Thoracic aorta (tissue), 2 donors: ENCODE measurements around the gene CCDC88C. TPM values are rescaled to one million over a fixed set of nuclear protein-coding genes. Genes with fewer than 3 reads are reported as not detected.

Experiments used
- ATAC-seq: fragments of 150-250 bp; one replicate; pipeline ENCODE4 v1.8.0; 2017; ENCODE audit warnings: low read depth; ENCODE audit not compliant: insufficient number of reproducible peaks, low FRiP score
- DNase-seq: peaks from one replicate; pipeline ENCODE4 v3.0.0-alpha.2; 2020; ENCODE audit warnings: low spot score
- H3K27ac ChIP-seq, 2 donors: fragments of 200-600 bp; sonication (generic); 1 replicate in 1 of 2; 2 replicates in 1 of 2; pipeline ENCODE4 v1.5.1; 2016; ENCODE audit warnings: mild to moderate bottlenecking in 2 of 2, moderate library complexity in 2 of 2
- H3K27me3 ChIP-seq: fragments of 200-600 bp; sonication (generic); replicated peaks from 2 replicates; pipeline ENCODE4 v1.6.0; 2016; ENCODE audit warnings: mild to moderate bottlenecking; ENCODE audit not compliant: insufficient read depth
- H3K36me3 ChIP-seq: fragments of 200-600 bp; sonication (generic); one replicate; pipeline ENCODE4 v1.5.1; 2016
- H3K4me1 ChIP-seq, 2 donors: fragments of 200-600 bp; sonication (generic); 1 replicate in 1 of 2; 2 replicates in 1 of 2; pipeline versions ENCODE4 v1.5.1 to v1.6.0; 2016; ENCODE audit warnings: low read depth in 2 of 2, mild to moderate bottlenecking in 1 of 2; ENCODE audit not compliant: control insufficient read depth in 1 of 2
- H3K4me3 ChIP-seq: fragments of 200-600 bp; sonication (generic); 2 replicates; pipeline ENCODE4 v1.5.1; 2016; ENCODE audit warnings: mild to moderate bottlenecking
- H3K9me3 ChIP-seq: fragments of 200-600 bp; sonication (generic); 2 replicates; pipeline ENCODE4 v1.5.1; 2016
- CTCF ChIP-seq: fragments of 200-600 bp; sonication (generic); IDR thresholded peaks from one replicate; pipeline ENCODE4 v1.5.1; 2019; ENCODE audit warnings: antibody characterized with exemption
- total RNA-seq, 2 donors: library from RNA; depleted of rRNA; stranded (reverse); fragments of >200 nt; gene quantifications; one replicate each; pipeline versions ENCODE4 v1.1.0 to v1.2.3, GENCODE V29; 2016

CCDC88C gene
- total RNA-seq, 2 donors from 2014 or later: 3.7 to 11.5 TPM

GRCh38 chr14:91280129-91280528 lies 137.5 kb downstream of the CCDC88C start:
- H3K27ac ChIP-seq: no peak overlapping the region
- no peak for TF ChIP-seq CTCF
- no peaks in the 10 kb centered on the region for H3K36me3 ChIP-seq
- DNase-seq (no peak), ATAC-seq (no peak)
- H3K4me3 ChIP-seq: no peak overlapping the region
- no peaks in the 10 kb centered on the region for H3K9me3 ChIP-seq
- H3K27me3 ChIP-seq: no peaks in the 10 kb centered on the region
- peaks cover 0 to 8% of the 10 kb centered on the region in 2 donors for H3K4me1 ChIP-seq

DNA sequence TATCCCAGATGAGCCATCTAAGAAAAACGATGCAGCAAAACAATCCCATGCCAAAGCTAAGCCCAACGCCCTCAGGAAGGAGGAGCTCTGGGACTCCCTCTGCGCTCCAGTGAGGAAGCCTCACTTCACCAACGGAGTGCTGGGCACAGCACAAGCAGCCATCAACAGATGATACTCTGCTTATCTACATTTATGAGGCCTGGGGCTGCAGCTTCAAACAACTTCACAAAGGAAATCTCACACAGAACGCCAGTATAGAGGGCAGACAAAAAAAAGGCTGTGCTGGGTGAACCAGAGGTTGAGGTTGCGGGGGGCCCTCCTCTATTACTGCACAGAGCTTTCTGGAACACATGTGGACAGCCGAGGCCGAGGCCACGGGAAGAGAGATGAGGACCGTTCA lies 138.3 kb downstream of the CCDC88C start:
- Histone ChIP-seq H3K4me1 (peaks cover 0 to 4% of the 10 kb centered on the region in 2 donors), H3K27ac (no peak overlapping the region), H3K27me3 (no peaks in the 10 kb centered on the region), H3K4me3 (no peak overlapping the region), H3K36me3 (no peaks in the 10 kb centered on the region), H3K9me3 (no peaks in the 10 kb centered on the region)
- DNase-seq (no peak), ATAC-seq (no peak)
- TF ChIP-seq CTCF: no peak

DNA sequence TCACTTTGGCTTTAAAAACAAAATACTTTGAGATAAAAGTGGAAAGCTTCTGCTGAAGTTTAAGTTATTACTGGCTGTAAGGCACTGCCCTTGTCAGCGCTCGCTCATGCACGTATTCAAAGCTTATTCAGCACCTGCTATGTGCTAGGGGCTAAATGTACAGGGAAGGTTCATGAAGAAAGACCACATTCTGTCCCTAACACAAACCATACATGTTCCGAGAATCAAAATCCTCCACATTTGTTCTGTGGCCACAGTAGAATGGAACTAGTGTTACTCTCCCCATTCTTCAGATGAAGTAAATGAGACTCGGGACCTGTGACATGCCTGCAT lies 139.3 kb downstream of the CCDC88C start:
- no peaks in the 10 kb centered on the region for H3K36me3 ChIP-seq
- ATAC-seq (no peak), DNase-seq (no peak)
- H3K27ac ChIP-seq: no peak overlapping the region
- no peak overlapping the region for H3K4me3 ChIP-seq
- no peaks in the 10 kb centered on the region for H3K27me3 ChIP-seq
- TF ChIP-seq CTCF: no peak
- no peaks in the 10 kb centered on the region for H3K4me1 ChIP-seq
- H3K9me3 ChIP-seq: no peaks in the 10 kb centered on the region

- Histone ChIP-seq H3K27me3 (no peaks in the 10 kb centered on the region), H3K9me3 (no peaks in the 10 kb centered on the region), H3K27ac (no peak overlapping the region), H3K4me3 (no peak overlapping the region), H3K36me3 (no peaks in the 10 kb centered on the region), H3K4me1 (no peaks in the 10 kb centered on the region)
- no peak for TF ChIP-seq CTCF
- ATAC-seq (no peak), DNase-seq (no peak)
Measured at GRCh38 chr14:91277546-91278382, 139.9 kb downstream of the CCDC88C start.

GRCh38 chr14:91274796-91275195 lies 142.8 kb downstream of the CCDC88C start:
- H3K27me3 ChIP-seq: no peaks in the 10 kb centered on the region
- DNase-seq: no peak
- H3K4me3 ChIP-seq: no peak overlapping the region
- no peaks in the 10 kb centered on the region for H3K36me3 ChIP-seq
- no peak overlapping the region for H3K27ac ChIP-seq
- peaks cover 0 to under 1% of the 10 kb centered on the region in 2 donors for H3K4me1 ChIP-seq
- no peak for ATAC-seq
- TF ChIP-seq CTCF: no peak
- no peaks in the 10 kb centered on the region for H3K9me3 ChIP-seq
